Left cardiac atrium (tissue), 4 donors: ENCODE measurements around the gene THAP12. TPM values are rescaled to one million over a fixed set of nuclear protein-coding genes. Genes with fewer than 3 reads are reported as not detected.
A peak's percentile ranks its signal among the peaks of the same experiment; 100 is the strongest.

Experiments
- ATAC-seq, 2 donors: fragments of 200-7000 bp; cut with Tn5 transposase; one replicate each; pipeline ENCODE4 v1.9.1; 2020; ENCODE audit warnings: mild to moderate bottlenecking in 2 of 2, moderate library complexity in 2 of 2
- DNase-seq: peaks from one replicate; pipeline ENCODE4 v3.0.0-alpha.2; 2020
- intact Hi-C, 2 donors: fragments of 100-400 bp; cut with DNase I; formaldehyde crosslinking; loops; one replicate each; pipeline versions ENCODE4 v1.14.1 to v1.15.1; 2022 to 2023
- total RNA-seq, 2 donors: library from RNA; stranded (reverse); fragmentation: NEBNext Ultra II Directional; extraction: Animal tissue kit (Norgen Biotek cat#: 25700); gene quantifications; one replicate each; pipeline ENCODE4 v1.2.1, GENCODE V29; 2021
- donor health status: DM: no; HTN: yes; CAD: no.
- donor health status: DM: no; HTN: yes; CAD: no; lungs with severe emphysema.
- donor health status: DM: yes; HTN: yes; CAD: no.
- donor health status: Dilated cardiomyopathy.

The THAP12 gene
- total RNA-seq, 2 donors from 2014 or later, result 16.5 to 25.2 TPM

GRCh38 chr11:76315182-76315853, 65.6 kb downstream of the THAP12 start:
- intact Hi-C loops, result loop anchor here in 1 of 2 donors (5.0 to 10.0 kb wide), 2 partner anchors 418 to 521 kb away; no protein-coding TSS in a partner anchor
- no peak for DNase-seq
- no peak for ATAC-seq

GRCh38 chr11:76314741-76315090, 66.2 kb downstream of the THAP12 start:
- ATAC-seq (no peak), DNase-seq (no peak)
- intact Hi-C loops, result loop anchor here (5.0 to 10.0 kb wide), 3 partner anchors 102 to 520 kb away; no protein-coding TSS in a partner anchor

DNA sequence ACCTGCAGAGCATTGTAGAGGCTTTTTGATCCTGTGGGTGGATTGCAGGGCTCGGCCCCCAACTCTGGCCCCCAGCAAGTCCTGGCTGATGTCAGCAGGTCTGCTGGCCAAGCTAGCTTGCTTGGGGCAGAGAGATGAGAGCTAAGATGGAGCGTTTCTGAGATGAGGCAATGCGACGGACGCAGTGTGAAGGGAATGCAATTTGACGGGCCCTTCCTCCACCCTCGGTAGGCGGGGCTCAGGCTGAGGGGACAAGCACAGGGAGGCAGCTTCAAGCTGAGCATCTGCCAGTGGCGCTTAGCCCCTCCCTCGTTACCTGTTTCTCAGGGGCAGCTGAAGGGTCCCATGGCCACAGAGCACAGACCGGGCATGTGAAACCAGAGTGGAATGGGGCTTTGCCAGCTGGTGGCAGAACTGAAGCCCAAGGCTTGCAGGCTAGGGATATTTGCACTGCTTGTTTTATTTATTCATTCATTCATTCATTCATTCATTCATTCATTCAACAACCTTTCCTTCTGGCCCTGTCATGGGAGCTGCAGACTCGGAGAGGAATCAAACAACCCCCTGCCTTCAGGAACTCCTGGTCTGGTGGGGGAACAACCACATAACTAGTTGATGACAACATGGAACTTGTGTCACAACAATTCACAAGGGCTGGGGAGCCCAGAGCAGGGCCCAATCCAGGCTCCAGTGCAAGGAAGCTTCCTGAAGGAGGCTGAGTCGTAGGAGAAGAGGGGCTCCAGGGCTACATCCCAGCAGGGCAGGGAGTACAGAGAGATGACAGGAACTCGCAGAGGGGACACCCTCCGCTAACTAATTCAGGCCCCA, 66.8 kb downstream of the THAP12 start:
- intact Hi-C loops, result loop anchor here (5.0 to 10.0 kb wide), 2 partner anchors 102 to 519 kb away; no protein-coding TSS in a partner anchor
- ATAC-seq, result no peak

DNA sequence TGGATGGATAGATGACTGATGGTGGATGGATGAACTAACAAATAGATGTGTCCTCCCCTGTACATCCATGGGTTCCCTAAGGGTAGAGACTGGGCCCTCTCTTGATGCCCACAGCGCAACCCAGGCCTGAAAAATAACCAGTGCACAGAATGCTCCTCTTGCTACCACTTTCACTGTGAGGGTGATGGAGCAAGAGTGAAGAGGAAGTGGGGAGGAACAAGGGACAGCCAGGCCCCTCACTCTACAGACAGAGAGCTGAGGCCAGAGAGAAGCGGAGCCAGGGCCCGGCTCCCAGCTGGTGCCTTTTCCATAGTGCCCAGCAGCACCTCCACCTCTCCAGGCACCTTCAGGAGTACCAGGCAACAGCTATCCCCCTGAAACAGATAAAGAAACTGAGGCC, 67.7 kb downstream of the THAP12 start:
- intact Hi-C loops, result loop anchor here (5.0 to 10.0 kb wide), 2 partner anchors 101 to 518 kb away; no protein-coding TSS in a partner anchor
- no peak for DNase-seq
- ATAC-seq, result no peak

More for the DNA sequence above, 66.8 kb downstream of the THAP12 start:
- DNase-seq, result no peak

DNA sequence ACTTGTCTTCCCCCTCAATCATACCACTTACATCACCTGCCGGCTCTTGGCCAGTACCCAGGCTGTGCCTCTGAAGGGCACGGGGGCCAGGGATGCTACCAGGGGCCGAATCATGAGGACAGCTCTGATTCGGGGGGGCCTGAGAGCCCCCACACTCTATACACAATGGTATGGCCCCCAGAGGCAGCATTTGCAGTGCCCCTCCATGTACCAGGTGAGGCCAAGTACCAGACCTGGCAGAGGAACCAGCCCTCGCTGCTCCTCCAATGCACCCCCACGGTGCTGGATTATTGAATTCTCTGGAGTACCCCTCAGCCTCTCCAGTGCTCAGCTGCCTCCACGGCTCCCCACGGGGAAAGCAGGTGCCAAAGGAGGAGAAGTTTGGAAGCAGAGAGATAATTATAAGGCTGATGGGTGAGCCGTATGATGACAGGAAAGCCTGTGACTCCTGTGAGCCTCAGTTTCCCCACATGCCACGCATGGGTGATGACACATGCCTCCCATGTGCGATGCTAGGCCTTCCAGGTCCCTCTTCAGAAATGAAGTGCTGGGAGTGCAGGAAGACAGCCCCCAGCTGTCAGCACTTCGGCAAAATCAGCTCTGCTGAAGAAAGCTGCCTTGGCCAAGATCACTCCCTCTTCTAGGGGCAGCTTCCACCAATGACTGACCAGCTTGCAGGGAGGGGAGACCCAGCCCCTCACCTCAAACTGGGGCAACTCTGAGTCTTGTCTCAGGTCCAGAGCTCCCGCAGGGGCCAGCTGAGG, 69.9 kb downstream of the THAP12 start:
- intact Hi-C loops, result loop anchor here (5.0 to 10.0 kb wide), 2 partner anchors 99 to 516 kb away; no protein-coding TSS in a partner anchor
- peak in 1 of 2 donors; percentile 12 for ATAC-seq
- no peak for DNase-seq

GRCh38 chr11:76307978-76308747, 72.8 kb downstream of the THAP12 start:
- DNase-seq (no peak), ATAC-seq (no peak)
- intact Hi-C loops, result no loop called here

DNA sequence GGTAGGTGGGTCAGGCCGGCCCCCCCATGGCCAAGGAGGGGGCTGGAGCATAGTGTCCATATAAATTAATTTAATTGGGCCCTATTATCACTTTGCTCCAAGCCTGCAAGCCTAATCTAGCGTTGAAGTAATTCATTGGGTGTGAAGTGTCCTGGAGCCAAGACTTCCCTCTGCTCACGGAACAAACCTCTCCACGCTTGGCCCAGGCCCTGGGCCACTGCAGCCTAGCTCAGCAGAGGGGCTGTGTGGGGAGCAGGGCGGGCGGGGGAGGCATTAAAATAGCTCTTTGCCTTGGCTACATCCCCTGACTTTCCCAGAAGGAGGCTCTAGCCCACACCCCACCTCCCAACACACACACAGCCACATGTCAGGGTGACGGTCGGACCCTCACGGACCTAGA, 73.5 kb downstream of the THAP12 start:
- DNase-seq, result peak; percentile 34
- ATAC-seq, result peak; percentile 77 to 90
- intact Hi-C loops, result no loop called here

DNA sequence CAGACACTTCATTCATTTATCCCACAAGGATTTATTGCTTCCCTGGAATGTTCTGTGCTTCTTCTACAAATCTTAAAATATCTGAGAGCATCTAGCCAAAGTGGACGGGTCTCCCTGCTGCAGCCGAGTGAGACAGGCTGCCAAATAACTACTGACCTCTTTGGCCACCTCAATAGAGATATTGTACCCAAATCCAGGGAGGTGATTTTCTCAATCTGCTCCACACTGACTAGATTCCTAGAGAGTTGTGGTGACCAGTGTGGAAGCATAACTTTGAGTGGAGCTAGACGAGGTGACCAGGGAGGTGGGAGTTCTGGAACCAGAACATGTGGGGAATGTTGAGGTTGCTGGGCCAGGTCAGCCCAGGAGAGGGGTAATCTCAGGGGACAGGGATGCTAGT, 77.5 kb downstream of the THAP12 start:
- intact Hi-C loops, result no loop called here
- DNase-seq (no peak), ATAC-seq (no peak)

GRCh38 chr11:76302996-76303395, 77.9 kb downstream of the THAP12 start:
- no peak for ATAC-seq
- no peak for DNase-seq
- intact Hi-C loops, result no loop called here

Other genes with a start within 250 kb of the THAP12 start
- gene WNT11, start 174.6 kb downstream of the THAP12 start, total RNA-seq, result 1 to 10 TPM; 3.4 to 6.6 TPM
- 1 to 10 TPM in 1 of 2 donors, under 1 TPM in 1; 0.99 to 2.1 TPM for gene GVQW3, start 191 bp upstream of the THAP12 start, total RNA-seq
- gene EMSY, start 63.9 kb upstream of the THAP12 start, total RNA-seq, result 10 to 100 TPM; 17.8 to 19.7 TPM